Measurements from ENCODE around the gene MTA3. TPM values are rescaled to one million over a fixed set of nuclear protein-coding genes. Genes with fewer than 3 reads are reported as not detected.

Gene MTA3
- total and polyA plus RNA-seq, 9 donors = 31.9 to 87.5 (median 61.0) TPM

DNA sequence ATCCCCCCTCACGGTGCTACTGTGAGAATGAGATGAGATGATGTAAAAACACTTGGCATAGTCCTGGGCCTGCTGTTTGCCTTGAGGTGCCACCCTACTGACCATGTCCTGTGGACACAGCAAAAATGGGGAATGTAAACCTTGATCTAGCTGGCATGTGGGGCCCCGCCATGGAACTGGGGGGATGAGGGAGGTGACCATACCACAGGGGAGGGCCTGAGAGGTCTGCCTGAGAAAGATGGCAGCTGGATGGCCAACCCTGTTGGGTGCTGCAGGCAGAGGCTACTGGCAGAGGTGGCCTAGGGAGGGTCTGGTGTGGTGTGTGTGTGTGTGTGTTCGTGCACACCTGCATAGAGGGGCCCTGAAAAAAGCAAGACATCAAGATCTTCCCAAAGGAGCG, 223.2 kb downstream of the MTA3 start:
- intact Hi-C loops (cut with DNase I) = no loop called here
- H3K4me1 ChIP-seq (ENCODE audit: insufficient read depth) = peaks cover 12% of the 10 kb centered on the region
- DNase-seq = peak in 1 of 5 donors; percentile 21
- no peaks in the 10 kb centered on the region for H3K9me3 ChIP-seq
- no peaks in the 10 kb centered on the region for H3K36me3 ChIP-seq
- WGBS, 3 donors = 70 to 87% (median 84%) methylated on average over 4 of the region's 4 CpGs
- peak overlapping the region; percentile 83 for H3K4me3 ChIP-seq
- no peaks in the 10 kb centered on the region for H3K27me3 ChIP-seq
- TF ChIP-seq, protein P1, sequence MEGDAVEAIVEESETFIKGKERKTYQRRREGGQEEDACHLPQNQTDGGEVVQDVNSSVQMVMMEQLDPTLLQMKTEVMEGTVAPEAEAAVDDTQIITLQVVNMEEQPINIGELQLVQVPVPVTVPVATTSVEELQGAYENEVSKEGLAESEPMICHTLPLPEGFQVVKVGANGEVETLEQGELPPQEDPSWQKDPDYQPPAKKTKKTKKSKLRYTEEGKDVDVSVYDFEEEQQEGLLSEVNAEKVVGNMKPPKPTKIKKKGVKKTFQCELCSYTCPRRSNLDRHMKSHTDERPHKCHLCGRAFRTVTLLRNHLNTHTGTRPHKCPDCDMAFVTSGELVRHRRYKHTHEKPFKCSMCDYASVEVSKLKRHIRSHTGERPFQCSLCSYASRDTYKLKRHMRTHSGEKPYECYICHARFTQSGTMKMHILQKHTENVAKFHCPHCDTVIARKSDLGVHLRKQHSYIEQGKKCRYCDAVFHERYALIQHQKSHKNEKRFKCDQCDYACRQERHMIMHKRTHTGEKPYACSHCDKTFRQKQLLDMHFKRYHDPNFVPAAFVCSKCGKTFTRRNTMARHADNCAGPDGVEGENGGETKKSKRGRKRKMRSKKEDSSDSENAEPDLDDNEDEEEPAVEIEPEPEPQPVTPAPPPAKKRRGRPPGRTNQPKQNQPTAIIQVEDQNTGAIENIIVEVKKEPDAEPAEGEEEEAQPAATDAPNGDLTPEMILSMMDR (IDR thresholded peaks at IDR 0.05) = no peak
- TF ChIP-seq POLR2A (IDR thresholded peaks at IDR 0.05) = no peak
- TF ChIP-seq EP300 (IDR thresholded peaks at IDR 0.05) = no peak
- H3K27ac ChIP-seq = peak overlapping the region; percentile 85 to 97

DNA sequence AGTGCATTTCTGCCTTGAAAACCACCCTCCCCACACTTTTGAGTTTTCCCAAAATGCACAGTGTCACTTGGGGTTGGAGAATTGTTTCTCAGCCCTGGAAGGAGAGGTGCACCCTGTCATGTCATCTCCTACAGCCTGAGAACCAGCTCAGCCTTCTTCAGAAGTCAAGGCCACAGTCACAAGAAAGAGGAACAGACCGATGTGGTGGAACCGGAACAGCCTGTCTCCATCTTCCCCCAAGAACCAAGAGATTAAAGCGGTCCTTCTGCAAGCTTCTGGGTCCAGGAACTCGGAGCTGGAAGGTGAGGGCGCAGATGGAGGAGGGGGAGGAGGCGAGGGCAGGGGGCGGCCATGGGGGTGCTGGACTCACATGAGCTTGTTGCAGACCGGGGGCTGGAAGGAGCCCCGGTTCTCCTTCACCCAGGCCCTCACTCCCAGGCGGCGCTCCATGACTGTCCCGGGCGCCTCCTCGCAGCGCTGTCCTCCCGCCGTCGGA, 223.7 kb downstream of the MTA3 start:
- Histone ChIP-seq H3K4me1 (ENCODE audit: insufficient read depth) (peaks cover 13% of the 10 kb centered on the region), H3K27ac (peak overlapping the region; percentile 85 to 97), H3K9me3 (no peaks in the 10 kb centered on the region), H3K4me3 (peak overlapping the region; percentile 83), H3K27me3 (no peaks in the 10 kb centered on the region), H3K36me3 (no peaks in the 10 kb centered on the region)
- peak in 1 of 5 donors; percentile 76 for DNase-seq
- TF ChIP-seq, protein P1 (IDR thresholded peaks at IDR 0.05) = no peak
- TF ChIP-seq POLR2A (IDR thresholded peaks at IDR 0.05) = no peak
- no peak for TF ChIP-seq EP300 (IDR thresholded peaks at IDR 0.05)
- intact Hi-C loops (cut with DNase I) = no loop called here
- 3 to 5% (median 4%) methylated on average over 14 to 18 of the region's 18 CpGs for WGBS, 3 donors

DNA sequence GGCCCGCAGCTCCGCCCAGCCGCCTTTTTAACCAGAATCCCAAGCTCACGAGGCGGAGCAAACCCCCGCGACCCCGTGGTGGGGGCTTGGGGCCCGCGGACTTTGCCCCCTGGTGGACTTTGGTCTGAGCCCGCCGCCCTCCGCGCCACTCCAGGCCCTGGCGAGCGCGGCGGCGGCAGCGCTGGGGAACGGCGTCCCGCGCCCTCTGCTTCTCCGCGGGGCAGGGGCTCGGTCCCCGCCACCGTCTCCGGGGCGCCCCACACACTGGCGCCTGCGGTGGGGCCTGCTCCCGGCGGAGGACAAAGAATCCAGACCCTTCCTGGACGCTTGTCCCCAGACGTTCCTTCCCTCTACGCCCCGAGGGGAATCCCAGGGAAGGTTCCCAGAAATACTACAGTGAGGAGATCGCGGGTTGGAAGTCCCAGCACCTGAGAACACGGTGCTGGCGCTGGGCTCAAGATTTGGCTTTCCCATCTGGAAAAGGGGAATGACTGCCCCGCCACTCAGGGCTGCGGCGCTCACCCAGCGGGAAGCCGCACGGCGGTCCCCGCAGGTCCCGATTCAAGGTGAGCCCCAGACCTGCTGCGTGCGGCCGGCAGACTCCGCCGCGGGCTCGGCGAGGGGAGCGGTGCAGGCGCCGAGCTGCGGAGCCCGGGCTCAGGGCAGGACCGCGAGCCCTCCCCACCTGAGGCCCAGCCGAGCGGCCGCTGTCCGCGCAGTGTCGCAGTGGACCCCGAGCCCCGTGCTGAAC, 224.3 kb downstream of the MTA3 start, which contains the start of gene HAAO:
Gene HAAO (minus strand): TSS at position 1 of the 751 bp plus-strand sequence. CDS start 47 bp downstream, outside the sequence.
- intact Hi-C loops (cut with DNase I) = no loop called here
- WGBS, 3 donors = 1 to 2% (median 1%) methylated on average over 46 to 75 of the region's 75 CpGs
- Histone ChIP-seq H3K36me3 (no peaks in the 10 kb centered on the region), H3K9me3 (no peaks in the 10 kb centered on the region), H3K27me3 (no peaks in the 10 kb centered on the region), H3K4me3 (peak within 1 kb of the TSS; percentile 83), H3K27ac (peak within 1 kb of the TSS; percentile 85 to 97), H3K4me1 (ENCODE audit: insufficient read depth) (peaks cover 14% of the 10 kb centered on the region)
- DNase-seq = peak; percentile 55 to 83 (median 75)
- TF ChIP-seq POLR2A (IDR thresholded peaks at IDR 0.05) (peak; percentile 56), EP300 (IDR thresholded peaks at IDR 0.05) (no peak)
- TF ChIP-seq, protein P1 (IDR thresholded peaks at IDR 0.05) = peak in 2 of 3 donors; percentile 27 to 40

DNA sequence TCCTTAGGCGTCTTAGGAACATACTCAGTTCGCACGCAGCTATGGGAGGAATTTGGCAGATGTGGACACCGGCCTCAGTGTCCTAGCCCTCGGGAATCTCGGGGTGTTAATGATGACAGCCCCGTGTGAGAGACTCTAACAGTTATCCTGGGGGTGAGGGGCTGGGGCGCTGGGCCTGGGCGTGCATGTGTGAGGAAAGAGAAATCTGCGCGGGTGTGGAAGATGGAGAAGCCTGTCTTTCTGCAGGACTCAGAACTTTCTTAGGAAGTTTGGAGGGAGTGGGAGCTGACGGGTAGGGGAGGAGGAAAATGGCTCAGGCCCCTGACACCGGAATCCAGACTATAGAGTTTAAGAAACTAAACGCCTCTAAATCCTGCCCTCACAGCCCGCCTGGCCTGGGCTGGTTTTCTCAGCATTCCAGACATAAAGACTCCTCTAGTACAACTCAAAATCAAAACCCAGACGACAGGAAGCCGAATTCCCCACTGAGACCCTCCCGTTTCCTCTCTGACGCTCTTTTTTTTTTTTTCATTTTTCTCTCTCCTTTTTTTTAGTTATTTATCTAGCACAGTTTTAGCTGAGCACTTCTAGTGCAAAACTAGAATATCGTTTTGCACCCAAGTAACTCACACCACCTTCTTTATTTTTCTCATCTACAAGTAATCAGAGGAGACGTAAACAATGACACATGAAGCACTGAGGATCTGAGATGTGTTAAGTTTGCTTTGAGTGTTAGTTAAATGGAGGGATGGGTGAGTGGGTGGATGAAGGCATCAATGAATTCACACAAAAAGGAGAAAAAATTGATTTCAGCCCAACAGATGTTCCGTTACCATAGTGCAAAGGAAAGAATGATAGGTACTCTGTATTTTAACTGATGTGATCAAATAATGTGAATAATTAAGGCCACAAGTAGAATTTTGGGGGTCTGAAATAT, 225.2 kb downstream of the MTA3 start:
- Histone ChIP-seq H3K27me3 (no peaks in the 10 kb centered on the region), H3K36me3 (no peaks in the 10 kb centered on the region), H3K27ac (peak overlapping the region; percentile 85 to 97), H3K4me1 (ENCODE audit: insufficient read depth) (peaks cover 14% of the 10 kb centered on the region), H3K4me3 (peak overlapping the region; percentile 83), H3K9me3 (no peaks in the 10 kb centered on the region)
- TF ChIP-seq POLR2A (IDR thresholded peaks at IDR 0.05) = peak; percentile 30
- TF ChIP-seq EP300 (IDR thresholded peaks at IDR 0.05) = no peak
- intact Hi-C loops (cut with DNase I) = no loop called here
- WGBS, 3 donors = 14 to 19% (median 18%) methylated on average over 22 of the region's 22 CpGs
- peak in 3 of 5 donors; percentile 51 to 61 (median 56) for DNase-seq
